T-helper 1 cell treated with Interleukin-12 subunit alpha and Interleukin-12 subunit beta and Interleukin-4 antibody, amounts not matched to agents 30 μg/mL and 1 μg/mL, for 36 hours (primary cell): ENCODE measurements around the gene GLIPR1.
"Not testable (repeated sequence)": the region's sequence is repeated elsewhere in the genome, so short reads cannot be mapped to it uniquely, and the experiment has no call there.

ENCODE experiments used
- H3K27ac Mint-ChIP-seq: one replicate; pipeline ENCODE4 v1.8.0; 2021; ENCODE audit warnings: mild to moderate bottlenecking, mixed read lengths
- H3K27me3 Mint-ChIP-seq: one replicate; pipeline ENCODE4 v1.8.0; 2021; ENCODE audit warnings: low read depth, mixed read lengths
- H3K36me3 Mint-ChIP-seq: one replicate; pipeline ENCODE4 v1.8.0; 2021; ENCODE audit warnings: low read depth, mixed read lengths
- H3K4me1 Mint-ChIP-seq: one replicate; pipeline ENCODE4 v1.8.0; 2021; ENCODE audit warnings: low read depth, mixed read lengths
- H3K4me3 Mint-ChIP-seq: one replicate; pipeline ENCODE4 v1.8.0; 2021; ENCODE audit warnings: mild to moderate bottlenecking, moderate library complexity, mixed read lengths
- H3K9me3 Mint-ChIP-seq: one replicate; pipeline ENCODE4 v1.8.0; 2021; ENCODE audit warnings: mixed read lengths

GLIPR1 gene

GRCh38 chr12:75483431-75483830, 2.9 kb downstream of the GLIPR1 start:
- Mint-ChIP-seq H3K27ac (no peak overlapping the region), H3K4me3 (peak overlapping the region; percentile 10), H3K27me3 (no peaks in the 10 kb centered on the region), H3K9me3 (no peaks in the 10 kb centered on the region), H3K4me1 (peaks cover 49% of the 10 kb centered on the region), H3K36me3 (peaks cover 9% of the 10 kb centered on the region)

DNA sequence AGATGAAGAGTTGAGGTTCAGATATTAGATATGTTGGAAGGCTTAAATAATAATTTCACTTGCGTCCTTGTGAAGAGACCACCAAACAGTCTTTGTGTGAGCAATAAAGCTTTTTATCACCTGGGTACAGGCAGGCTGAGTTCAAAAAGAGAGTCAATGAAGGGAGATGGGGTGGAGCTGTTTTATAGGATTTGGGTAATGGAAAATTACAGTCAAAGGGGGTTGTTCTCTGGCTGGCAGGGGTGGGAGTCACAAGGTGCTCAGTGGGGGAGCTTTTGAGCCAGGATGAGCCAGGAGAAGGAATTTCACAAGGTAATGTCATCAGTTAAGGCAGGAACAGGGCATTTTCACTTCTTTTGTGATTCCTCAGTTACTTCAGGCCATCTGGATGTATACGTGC, 3.9 kb downstream of the GLIPR1 start:
- H3K36me3 Mint-ChIP-seq, H3K9me3 Mint-ChIP-seq, H3K27ac Mint-ChIP-seq, H3K4me3 Mint-ChIP-seq, H3K27me3 Mint-ChIP-seq: not testable (repeated sequence)
- peaks cover 47% of the 10 kb centered on the region for H3K4me1 Mint-ChIP-seq

- no peaks in the 10 kb centered on the region for H3K27me3 Mint-ChIP-seq
- no peaks in the 10 kb centered on the region for H3K9me3 Mint-ChIP-seq
- no peak overlapping the region for H3K27ac Mint-ChIP-seq
- H3K4me1 Mint-ChIP-seq = peaks cover 32% of the 10 kb centered on the region
- peaks cover 11% of the 10 kb centered on the region for H3K36me3 Mint-ChIP-seq
- no peak overlapping the region for H3K4me3 Mint-ChIP-seq
Observed at GRCh38 chr12:75487308-75487707, 6.8 kb downstream of the GLIPR1 start.

DNA sequence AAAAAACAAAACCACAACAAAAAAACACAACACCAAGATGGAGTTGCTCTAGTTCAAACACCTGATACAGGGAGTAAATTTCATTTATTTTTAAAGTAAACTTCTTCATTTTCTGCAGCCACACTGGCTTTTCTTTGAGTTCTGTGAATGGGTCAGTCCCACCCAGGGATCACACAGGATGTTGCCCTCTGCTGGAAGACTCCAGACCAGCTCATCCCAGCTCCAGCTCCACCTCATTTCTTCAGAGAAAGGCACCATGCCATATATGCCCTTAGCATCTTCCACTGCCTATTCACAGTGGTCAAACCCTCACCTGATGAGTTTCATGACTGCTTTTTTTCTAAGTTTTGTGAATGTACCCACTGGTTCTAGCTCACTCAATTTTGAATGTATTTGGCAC, 8.0 kb downstream of the GLIPR1 start:
- no peaks in the 10 kb centered on the region for H3K27me3 Mint-ChIP-seq
- H3K36me3 Mint-ChIP-seq = peaks cover 9% of the 10 kb centered on the region
- H3K27ac Mint-ChIP-seq = no peak overlapping the region
- no peak overlapping the region for H3K4me3 Mint-ChIP-seq
- H3K9me3 Mint-ChIP-seq = no peaks in the 10 kb centered on the region
- H3K4me1 Mint-ChIP-seq = peaks cover 24% of the 10 kb centered on the region

DNA sequence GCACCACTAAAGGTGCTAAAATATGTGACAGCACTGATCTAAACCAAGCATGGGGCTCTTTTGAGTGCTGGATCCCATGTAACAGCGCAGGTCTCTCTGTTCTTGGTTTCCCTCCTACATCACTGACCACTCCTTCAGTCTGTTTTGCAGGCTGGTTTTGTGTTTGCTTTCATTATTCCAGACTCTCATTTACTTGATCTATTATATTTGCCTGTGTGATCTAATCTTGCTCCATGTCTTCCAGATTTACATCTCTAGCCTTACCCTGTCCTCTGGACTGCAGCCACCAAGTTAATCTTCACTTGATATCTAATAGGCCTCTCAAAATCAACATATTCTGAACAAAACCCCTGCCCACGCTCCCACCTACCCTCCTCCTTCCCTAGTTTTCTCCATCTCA, 8.6 kb downstream of the GLIPR1 start:
- H3K4me3 Mint-ChIP-seq = no peak overlapping the region
- peaks cover 13% of the 10 kb centered on the region for H3K36me3 Mint-ChIP-seq
- no peaks in the 10 kb centered on the region for H3K9me3 Mint-ChIP-seq
- peak overlapping the region; percentile 12 for H3K27ac Mint-ChIP-seq
- peaks cover 23% of the 10 kb centered on the region for H3K4me1 Mint-ChIP-seq
- H3K27me3 Mint-ChIP-seq = no peaks in the 10 kb centered on the region

DNA sequence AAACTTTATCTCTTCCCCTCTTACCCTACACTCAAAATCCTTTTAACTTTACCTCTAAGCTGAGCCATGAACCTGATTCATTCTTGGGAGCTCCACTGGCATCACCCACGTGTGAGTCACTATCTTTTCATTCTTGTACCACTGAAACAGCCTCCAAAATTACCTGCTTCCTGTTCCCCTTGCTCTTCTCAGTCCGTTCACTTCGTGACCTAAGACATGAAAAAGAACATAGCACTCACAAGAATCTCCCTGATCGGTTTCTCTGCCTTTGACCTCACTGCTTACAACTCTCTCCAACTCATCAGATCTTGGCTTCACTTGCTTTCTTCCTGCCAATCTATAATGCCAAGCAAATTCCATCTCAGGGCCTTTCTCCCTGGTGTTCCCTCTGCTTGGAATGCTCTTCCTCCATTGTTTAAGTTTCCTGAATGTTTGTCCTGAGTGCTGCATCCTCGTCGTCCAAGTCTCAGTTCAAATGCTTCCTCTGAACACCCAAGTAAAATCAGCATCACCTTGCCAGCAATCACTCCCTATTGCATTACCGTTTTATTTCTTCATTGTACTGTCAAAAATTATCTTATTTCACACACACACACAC, 9.2 kb downstream of the GLIPR1 start:
- H3K9me3 Mint-ChIP-seq = no peaks in the 10 kb centered on the region
- H3K36me3 Mint-ChIP-seq = peaks cover 10% of the 10 kb centered on the region
- H3K4me3 Mint-ChIP-seq = no peak overlapping the region
- no peaks in the 10 kb centered on the region for H3K27me3 Mint-ChIP-seq
- peaks cover 19% of the 10 kb centered on the region for H3K4me1 Mint-ChIP-seq
- H3K27ac Mint-ChIP-seq = peak overlapping the region; percentile 12

GRCh38 chr12:75491169-75491568, 10.6 kb downstream of the GLIPR1 start:
- Mint-ChIP-seq H3K27me3 (no peaks in the 10 kb centered on the region), H3K27ac (peak overlapping the region; percentile 11), H3K9me3 (no peaks in the 10 kb centered on the region), H3K4me1 (peaks cover 15% of the 10 kb centered on the region), H3K36me3 (peaks cover 16% of the 10 kb centered on the region), H3K4me3 (no peak overlapping the region)

- Mint-ChIP-seq H3K4me1 (peaks cover 7% of the 10 kb centered on the region), H3K9me3 (no peaks in the 10 kb centered on the region), H3K27me3 (no peaks in the 10 kb centered on the region), H3K4me3 (no peak overlapping the region), H3K27ac (no peak overlapping the region), H3K36me3 (peaks cover 18% of the 10 kb centered on the region)
Observed at GRCh38 chr12:75503459-75503858, 22.9 kb downstream of the GLIPR1 start.

GRCh38 chr12:75503866-75504265, 23.3 kb downstream of the GLIPR1 start:
- H3K27me3 Mint-ChIP-seq = no peaks in the 10 kb centered on the region
- H3K9me3 Mint-ChIP-seq = no peaks in the 10 kb centered on the region
- peaks cover 15% of the 10 kb centered on the region for H3K36me3 Mint-ChIP-seq
- no peak overlapping the region for H3K27ac Mint-ChIP-seq
- no peak overlapping the region for H3K4me3 Mint-ChIP-seq
- peaks cover 8% of the 10 kb centered on the region for H3K4me1 Mint-ChIP-seq

- Mint-ChIP-seq H3K36me3 (peaks cover 10% of the 10 kb centered on the region), H3K4me3 (no peak overlapping the region), H3K4me1 (peaks cover 23% of the 10 kb centered on the region), H3K9me3 (no peaks in the 10 kb centered on the region), H3K27ac (no peak overlapping the region), H3K27me3 (no peaks in the 10 kb centered on the region)
Observed at GRCh38 chr12:75505706-75506312, 25.3 kb downstream of the GLIPR1 start.

DNA sequence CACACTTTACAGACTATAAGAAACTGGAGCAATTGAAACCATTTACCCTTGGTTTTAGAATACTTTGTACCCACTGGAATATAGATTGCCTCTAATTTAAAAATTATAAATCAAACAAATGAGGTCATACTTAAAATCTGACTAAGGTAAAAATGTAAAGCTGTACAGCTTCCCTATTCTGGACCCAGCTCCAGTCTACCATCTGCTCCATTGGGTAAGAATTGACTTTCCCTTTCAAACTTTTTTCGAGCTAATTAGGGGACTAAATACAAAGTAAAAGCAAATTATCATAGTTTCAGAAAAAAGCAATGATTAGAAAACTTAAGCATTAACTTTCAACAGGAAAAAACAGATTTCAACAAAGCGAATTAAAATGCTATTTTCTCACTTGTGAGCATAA, 26.5 kb downstream of the GLIPR1 start:
- no peak overlapping the region for H3K4me3 Mint-ChIP-seq
- peaks cover 1% of the 10 kb centered on the region for H3K9me3 Mint-ChIP-seq
- peaks cover 20% of the 10 kb centered on the region for H3K36me3 Mint-ChIP-seq
- no peak overlapping the region for H3K27ac Mint-ChIP-seq
- H3K4me1 Mint-ChIP-seq = peaks cover 29% of the 10 kb centered on the region
- H3K27me3 Mint-ChIP-seq = no peaks in the 10 kb centered on the region

DNA sequence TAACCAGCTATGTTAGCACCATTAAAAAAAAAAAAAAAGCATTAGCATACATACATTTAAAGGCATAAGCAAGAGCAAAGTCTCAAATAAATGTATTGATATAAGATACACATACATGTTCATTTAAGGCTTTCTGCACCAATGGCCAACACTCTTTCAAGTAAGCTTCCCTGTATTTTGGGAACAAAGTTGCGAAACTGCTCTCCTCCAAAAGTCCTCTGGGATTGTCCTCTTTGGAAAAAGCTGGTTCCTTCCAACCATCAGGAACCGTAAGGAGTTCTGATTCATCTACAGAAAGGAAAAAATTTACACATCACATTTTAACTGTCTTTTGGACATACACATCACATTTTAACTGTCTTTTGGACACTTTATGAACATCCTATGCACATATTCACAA, 27.6 kb downstream of the GLIPR1 start:
- Mint-ChIP-seq H3K4me3 (no peak overlapping the region), H3K36me3 (peaks cover 21% of the 10 kb centered on the region), H3K4me1 (peaks cover 30% of the 10 kb centered on the region), H3K27ac (no peak overlapping the region), H3K9me3 (peaks cover 3% of the 10 kb centered on the region), H3K27me3 (no peaks in the 10 kb centered on the region)

GRCh38 chr12:75509621-75510020, 29.1 kb downstream of the GLIPR1 start:
- peak overlapping the region; percentile 98 for H3K4me3 Mint-ChIP-seq
- peaks cover 3% of the 10 kb centered on the region for H3K9me3 Mint-ChIP-seq
- H3K4me1 Mint-ChIP-seq = peaks cover 30% of the 10 kb centered on the region
- H3K27me3 Mint-ChIP-seq = no peaks in the 10 kb centered on the region
- no peak overlapping the region for H3K27ac Mint-ChIP-seq
- H3K36me3 Mint-ChIP-seq = peaks cover 18% of the 10 kb centered on the region

DNA sequence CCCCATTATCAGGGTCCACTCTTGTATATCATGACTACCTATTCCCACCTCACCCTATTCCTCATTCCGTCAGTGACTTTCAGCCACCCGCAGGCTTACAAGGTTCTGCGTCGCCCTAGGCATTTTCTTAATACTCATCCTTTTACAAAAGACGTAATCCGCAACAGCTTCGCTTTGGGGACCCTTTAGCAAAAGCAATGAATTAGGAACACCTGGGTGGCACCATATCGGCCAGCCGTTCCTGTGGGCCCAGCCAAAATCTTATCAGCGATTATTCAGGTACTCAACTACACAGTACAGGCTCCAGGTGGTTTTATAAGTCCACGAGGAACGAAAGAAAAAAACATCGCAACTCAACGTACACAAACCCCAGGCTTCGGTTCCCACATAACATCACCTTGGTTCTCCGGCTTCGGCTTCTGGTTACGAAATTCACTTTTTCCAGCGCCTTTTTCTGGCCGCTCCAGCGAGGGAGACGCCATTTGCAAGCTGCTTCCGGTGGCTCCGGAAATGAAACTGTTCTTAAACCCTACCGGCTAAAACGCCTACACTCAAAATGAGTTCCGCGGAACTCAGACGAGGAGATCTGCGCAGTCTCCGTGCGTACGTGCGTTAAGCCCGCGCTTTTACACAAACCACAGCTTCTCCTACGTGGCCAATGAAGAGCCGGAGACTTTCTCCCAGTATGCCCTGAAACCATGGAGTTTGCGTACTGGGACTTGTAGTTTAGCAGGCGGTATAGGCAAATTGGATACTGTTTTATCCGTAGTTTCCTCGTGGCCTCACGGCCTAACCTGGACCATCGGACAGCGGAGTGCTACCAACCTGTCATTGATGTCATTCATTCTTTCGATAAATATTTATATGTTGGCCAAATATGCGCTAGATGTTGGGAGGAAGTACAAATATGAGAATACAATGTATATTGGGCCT, 30.8 kb downstream of the GLIPR1 start, which contains the start of gene KRR1:
TSS of gene KRR1 (minus strand) at position 494 of the 933 bp plus-strand sequence. CDS start at position 482, 12 bp downstream.
- Mint-ChIP-seq H3K4me1 (peaks cover 26% of the 10 kb centered on the region), H3K36me3 (peaks cover 13% of the 10 kb centered on the region), H3K27ac (peak within 1 kb of the TSS; percentile 99), H3K4me3 (peak within 1 kb of the TSS; percentile 98), H3K9me3 (peaks cover 3% of the 10 kb centered on the region), H3K27me3 (no peaks in the 10 kb centered on the region)

DNA sequence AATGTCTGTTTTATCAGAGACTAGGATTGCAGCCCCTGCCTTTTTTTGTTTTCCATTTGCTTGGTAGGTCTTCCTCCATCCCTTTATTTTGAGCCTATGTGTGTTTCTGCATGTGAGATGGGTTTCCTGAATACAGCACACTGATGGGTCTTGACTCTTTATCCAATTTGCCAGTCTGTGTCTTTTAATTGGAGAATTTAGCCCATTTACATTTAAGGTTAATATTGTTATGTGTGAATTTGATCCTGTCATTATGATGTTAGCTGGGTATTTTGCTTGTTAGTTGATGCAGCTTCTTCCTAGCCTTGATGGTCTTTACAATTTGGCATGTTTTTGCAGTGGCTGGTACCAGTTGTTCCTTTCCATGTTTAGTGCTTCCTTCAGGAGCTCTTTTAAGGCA, 40.7 kb downstream of the GLIPR1 start:
- not testable (repeated sequence) for H3K36me3 Mint-ChIP-seq, H3K9me3 Mint-ChIP-seq, H3K27ac Mint-ChIP-seq, H3K4me3 Mint-ChIP-seq, H3K4me1 Mint-ChIP-seq
- H3K27me3 Mint-ChIP-seq = peaks cover 41% of the 10 kb centered on the region
